Fibroblast of mammary gland (primary cell): ENCODE results near the gene GPR89A.
"Not testable (repeated sequence)": the region's sequence is repeated elsewhere in the genome, so short reads cannot be mapped to it uniquely, and the experiment has no call there.

Experiments
- DNase-seq: peaks from one replicate; pipeline ENCODE4 v3.0.0-alpha.2; 2010; ENCODE audit warnings: low read depth
- H3K4me3 ChIP-seq: 2 replicates; pipeline ENCODE4 v1.5.1; 2011; ENCODE audit warnings: low read depth, mild to moderate bottlenecking, low read length, moderate library complexity; ENCODE audit not compliant: control insufficient read depth
- TF ChIP-seq, protein P1 (sequence below): conservative IDR thresholded peaks from 2 replicates; pipeline ENCODE4 v1.5.1; 2011; ENCODE audit warnings: low read depth, low read length, inconsistent platforms; ENCODE audit not compliant: control insufficient read depth, insufficient read depth

GPR89A gene

DNA sequence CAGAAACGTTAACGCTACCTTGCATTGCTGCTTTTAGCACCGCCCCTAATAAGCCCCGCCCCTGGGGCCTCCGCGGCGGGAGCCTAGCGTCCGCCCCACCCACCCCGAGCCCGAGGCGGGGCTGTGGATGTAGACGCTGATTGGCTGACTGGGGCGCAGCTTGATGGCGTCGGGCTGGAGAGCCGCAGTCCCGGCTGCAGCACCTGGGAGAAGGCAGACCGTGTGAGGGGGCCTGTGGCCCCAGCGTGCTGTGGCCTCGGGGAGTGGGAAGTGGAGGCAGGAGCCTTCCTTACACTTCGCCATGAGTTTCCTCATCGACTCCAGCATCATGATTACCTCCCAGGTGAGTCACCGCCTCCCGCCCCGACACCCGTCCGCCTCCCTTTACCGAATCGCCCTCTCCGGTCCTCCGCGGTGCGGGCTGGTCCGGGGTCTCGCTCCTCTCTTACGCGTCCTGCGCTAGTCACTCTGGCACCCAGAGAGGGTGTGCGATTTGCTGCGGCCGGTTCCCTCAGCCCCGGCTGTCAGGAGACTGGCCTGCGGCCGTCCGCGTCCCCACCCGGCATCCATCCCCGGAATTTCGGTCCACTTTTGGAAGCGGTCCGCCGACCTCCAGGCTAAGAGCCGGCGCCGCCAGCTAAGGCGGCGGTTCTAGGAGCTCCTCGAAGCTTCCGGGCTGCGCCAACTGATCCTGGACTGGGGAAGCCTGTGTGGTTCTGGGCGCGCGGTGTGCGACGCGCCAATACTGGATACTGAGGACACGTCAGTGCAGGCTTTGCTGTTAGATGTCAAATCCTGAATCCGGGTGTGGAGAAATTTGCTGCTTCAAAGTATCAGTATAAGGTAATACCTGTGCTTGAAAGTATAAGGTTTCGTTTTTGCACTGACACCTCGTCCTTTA is at the start of gene GPR89A:
GPR89A (plus strand) TSS at position 156 of the 901 bp plus-strand sequence; CDS start at position 302, 146 bp downstream.
- peak; percentile 85 for DNase-seq

DNA sequence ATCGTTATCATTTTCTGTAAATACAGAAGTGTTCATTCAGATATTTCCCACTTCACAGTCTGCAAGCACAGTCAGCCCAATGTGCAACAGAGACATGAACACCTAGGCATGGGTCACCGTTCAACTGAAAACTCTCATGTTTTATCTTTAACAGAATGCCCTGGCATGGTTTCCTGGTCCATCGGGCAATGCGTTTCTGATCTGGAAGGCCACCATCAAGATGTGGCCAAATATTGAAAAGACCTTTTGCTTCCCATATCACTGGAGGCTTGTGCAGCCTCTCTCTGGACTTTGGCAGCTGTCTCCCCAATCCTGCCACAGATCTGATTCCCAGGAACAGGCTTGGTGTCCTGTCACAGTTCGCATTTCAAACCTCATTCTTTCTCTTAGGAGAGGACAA is 21.0 kb upstream of the GPR89A start:
- not testable (repeated sequence) for H3K4me3 ChIP-seq, DNase-seq

More for the DNA sequence above, at the start of gene GPR89A:
- peak within 1 kb of the TSS; percentile 75 for H3K4me3 ChIP-seq

DNA sequence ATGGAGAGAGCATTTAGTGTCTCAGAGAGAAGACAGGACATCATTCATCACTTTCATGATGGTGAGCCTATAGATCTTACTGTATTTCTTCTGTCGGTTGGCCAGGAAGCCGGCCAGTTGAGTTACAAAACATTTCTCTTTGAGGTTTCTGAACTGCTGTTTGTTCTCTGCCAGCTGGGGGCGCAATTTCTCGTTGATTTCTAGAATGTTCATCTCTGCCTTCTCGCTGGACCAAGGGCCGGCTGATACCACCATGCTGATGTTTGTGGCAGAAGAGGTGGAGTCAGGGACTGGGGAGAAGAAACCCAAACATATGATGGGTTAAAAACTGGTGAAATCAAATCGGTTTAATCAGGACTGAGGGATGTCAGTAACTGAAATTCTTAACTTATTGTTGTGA is 17.0 kb upstream of the GPR89A start:
- H3K4me3 ChIP-seq, DNase-seq: not testable (repeated sequence)

DNA sequence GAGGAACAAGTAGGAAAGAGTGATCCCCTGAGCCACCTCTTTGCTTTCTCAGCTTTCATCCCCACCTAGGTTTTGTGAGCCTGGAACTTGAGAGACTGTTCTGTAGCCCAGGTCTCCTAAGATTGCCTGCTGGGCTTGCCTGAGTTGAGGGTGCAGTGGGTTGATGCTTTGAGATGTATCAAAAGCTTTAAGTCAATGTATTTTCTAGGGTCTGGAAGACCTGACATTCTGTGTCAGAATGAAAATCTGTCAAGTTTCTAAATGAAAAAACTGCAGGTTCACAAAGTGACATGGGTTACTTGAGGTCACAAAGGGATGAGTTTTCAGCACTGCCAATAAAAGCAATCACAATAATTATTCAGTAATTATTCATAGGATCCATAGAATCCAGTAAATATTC is 15.4 kb upstream of the GPR89A start:
- H3K4me3 ChIP-seq, DNase-seq: not testable (repeated sequence)

DNA sequence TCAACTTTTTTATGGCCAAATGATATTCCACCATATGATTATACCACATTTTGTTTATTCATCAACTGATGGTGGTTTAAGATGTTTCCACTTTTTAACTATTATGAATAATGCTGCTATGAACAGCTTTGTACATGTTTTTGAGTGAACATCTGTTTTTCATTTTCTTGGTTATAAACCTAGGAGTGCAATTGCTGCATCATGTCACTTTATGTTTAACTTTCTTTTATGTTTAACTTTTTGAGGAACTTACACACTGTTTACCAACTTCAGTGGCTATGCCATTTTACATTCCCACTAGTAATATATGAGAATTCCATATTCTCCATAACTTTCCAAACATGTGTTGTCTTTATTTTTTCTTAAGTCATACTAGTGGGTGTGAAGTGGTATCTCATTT is 12.4 kb upstream of the GPR89A start:
- DNase-seq, result peak; percentile 43
- not testable (repeated sequence) for H3K4me3 ChIP-seq

DNA sequence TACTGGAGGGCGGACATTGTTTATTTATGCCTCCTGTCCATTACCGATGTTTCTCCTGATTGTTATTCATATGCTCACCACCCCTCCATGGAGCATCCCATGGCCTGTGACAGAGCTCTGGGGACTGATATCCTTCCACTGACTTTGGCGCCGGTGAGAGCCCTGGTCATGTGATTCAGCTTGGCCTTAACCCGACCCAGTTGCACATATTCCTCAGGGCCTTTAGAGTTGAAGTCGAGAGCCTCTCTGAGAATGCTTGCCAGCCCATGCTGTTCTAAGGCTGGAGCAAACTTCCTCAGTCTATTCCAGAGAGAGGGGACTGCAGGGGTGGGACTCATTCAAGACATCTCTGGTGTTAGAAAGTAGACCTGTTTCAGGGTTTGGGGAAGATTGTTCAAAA is 11.6 kb upstream of the GPR89A start:
- not testable (repeated sequence) for H3K4me3 ChIP-seq, DNase-seq

DNA sequence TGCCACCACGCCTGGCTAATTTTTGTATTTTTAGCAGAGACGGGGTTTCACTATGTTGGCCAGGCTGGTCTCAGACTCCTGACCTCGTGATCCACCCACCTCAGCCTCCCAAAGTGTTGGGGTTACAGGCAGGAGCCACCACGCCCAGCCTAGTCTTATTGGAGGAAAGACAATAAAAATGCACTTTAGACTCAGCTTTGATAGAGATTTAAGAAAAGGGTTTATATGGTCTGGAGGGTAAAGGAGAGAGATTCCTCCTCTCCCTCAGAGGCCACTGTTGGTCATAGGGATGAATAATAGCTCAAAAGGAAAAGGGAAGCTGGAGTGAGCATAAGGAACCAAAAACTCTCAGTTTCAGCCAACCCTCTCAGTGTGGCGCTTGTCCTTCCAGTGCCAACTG is 8.4 kb upstream of the GPR89A start:
- not testable (repeated sequence) for H3K4me3 ChIP-seq, DNase-seq

DNA sequence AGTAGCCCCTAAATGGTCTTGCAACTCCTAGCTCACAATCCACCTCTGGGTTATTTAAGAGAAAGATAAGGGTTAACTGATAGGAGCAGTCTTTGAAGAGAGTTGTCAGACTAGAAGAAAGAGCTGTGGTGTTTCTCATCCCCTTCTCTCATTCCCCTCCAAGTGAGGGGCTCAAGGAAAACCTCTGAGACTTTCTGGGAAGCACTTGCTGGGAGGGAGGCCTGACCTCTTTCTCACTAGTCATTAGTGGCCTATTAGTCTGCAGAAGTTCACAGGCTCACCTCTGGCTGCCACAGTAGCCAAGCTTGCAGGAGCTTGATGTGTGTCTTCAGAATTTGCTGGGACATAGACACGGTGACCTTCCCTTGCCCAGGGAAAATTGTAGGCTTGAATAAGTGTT is 6.2 kb upstream of the GPR89A start:
- H3K4me3 ChIP-seq, result no peak overlapping the region
- TF ChIP-seq, protein P1, sequence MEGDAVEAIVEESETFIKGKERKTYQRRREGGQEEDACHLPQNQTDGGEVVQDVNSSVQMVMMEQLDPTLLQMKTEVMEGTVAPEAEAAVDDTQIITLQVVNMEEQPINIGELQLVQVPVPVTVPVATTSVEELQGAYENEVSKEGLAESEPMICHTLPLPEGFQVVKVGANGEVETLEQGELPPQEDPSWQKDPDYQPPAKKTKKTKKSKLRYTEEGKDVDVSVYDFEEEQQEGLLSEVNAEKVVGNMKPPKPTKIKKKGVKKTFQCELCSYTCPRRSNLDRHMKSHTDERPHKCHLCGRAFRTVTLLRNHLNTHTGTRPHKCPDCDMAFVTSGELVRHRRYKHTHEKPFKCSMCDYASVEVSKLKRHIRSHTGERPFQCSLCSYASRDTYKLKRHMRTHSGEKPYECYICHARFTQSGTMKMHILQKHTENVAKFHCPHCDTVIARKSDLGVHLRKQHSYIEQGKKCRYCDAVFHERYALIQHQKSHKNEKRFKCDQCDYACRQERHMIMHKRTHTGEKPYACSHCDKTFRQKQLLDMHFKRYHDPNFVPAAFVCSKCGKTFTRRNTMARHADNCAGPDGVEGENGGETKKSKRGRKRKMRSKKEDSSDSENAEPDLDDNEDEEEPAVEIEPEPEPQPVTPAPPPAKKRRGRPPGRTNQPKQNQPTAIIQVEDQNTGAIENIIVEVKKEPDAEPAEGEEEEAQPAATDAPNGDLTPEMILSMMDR, result no peak
- DNase-seq, result no peak

DNA sequence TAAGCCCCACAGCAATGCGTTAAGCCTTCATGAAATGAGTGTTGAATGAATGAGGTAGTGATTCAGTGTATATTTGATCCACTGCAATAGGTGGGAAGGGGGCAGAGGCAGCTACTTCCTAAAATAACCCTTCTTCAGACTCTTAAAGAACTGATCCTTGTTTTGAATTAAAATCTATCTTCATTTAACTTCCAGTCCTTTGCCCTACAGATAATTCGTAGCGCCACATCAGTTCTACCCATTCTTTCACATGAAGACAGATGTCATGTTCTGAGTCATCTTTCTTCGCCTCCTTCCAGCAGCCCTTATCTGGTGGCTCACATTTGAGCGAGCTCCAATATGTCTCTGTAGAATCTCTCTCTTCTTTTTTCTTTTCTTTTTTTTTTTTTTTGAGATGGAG is 948 bp upstream of the GPR89A start:
- not testable (repeated sequence) for DNase-seq, H3K4me3 ChIP-seq

DNA sequence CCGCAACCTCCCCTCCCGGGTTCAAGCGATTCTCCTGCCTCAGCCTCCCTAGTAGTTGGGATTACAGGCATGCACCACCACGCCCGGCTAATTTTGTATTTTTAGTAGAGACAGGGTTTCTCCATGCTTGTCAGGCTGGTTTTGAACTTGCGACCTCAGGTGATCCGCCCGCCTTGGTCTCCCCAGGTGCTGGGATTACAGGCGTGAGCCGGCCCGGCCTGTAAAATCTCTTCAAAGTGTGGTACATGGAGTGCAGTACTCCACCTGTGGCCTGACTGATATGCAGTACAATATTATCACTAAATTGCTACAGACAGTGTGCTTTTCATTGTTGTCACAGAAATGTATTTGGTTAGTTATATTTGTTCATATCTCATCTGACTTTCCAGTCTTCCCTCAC is 499 bp upstream of the GPR89A start:
- DNase-seq, result not testable (repeated sequence)

DNA sequence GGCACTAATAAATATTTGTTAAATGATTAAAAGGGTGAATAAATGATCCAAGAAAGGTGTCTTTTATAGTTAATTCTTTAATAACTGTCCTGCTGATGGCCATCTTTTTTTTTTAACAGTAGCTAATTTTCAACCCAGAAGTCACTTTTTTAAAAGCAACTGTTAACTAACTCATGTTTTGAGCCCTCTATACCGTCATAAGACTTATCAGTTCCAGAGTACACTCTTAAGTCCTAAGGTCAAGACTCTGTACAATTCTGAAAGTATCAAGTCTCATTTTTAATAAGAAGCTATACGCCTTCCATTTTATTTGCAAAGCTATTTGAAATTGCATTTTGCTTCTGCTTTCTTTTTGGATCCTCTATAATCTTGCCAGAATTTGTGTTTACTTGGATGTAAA is 3.0 kb downstream of the GPR89A start:
- not testable (repeated sequence) for H3K4me3 ChIP-seq, DNase-seq

More for the DNA sequence above, 499 bp upstream of the GPR89A start:
- not testable (repeated sequence) for H3K4me3 ChIP-seq

DNA sequence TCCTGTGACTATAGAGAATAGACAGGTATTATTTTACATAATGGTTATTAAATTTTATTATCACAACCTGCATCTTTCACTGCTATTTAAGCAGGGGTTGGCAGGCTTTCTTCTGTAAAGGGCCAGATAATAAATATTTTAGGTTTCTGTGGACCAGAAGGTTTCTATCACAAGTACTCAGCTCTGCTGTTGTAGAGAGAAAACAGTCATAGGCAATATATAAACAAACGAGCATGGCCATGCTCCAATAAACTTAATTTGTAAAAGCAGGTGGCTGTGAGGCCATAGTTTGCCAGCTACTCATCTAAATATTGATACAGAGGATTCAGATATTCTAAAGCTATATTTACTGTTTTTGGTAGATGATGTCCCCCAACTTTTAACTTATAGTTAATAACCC is 12.3 kb downstream of the GPR89A start:
- not testable (repeated sequence) for DNase-seq, H3K4me3 ChIP-seq

DNA sequence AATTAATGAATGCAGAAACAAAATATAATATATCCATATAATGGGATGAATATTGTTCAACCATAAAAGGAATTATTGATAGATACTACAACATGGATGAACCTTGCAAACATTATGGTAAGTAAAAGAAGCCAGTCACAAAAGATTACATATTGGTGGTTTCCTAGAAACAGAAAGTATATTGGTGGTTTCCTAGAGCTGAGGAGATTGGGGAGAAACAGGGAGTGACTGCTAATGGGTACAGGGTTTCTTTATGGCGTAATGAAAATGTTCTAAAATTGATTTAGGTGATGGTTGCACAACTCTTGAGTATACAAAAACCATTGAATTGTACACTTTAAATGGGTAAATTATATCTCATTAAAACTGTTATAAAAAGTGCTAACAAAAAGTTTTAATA is 14.4 kb downstream of the GPR89A start:
- not testable (repeated sequence) for DNase-seq, H3K4me3 ChIP-seq

DNA sequence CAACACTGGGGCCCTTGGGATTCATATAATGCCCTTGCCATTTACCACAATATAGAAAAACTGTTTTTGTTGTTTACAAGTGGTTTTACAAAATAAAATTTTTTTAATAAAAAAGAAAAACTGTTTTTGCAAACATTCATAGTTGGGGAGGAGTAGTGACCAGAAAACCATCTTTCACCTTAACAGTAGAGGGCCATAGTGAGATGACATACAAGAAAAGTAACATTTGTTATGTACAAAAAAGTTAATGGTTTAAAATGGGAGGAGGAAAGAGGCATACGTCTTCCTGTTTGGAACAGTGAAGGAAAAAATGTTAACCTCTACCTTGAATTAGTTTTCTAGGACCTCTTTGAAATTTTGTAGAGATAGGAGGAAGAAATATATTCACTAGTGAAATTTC is 28.4 kb downstream of the GPR89A start:
- not testable (repeated sequence) for DNase-seq, H3K4me3 ChIP-seq

DNA sequence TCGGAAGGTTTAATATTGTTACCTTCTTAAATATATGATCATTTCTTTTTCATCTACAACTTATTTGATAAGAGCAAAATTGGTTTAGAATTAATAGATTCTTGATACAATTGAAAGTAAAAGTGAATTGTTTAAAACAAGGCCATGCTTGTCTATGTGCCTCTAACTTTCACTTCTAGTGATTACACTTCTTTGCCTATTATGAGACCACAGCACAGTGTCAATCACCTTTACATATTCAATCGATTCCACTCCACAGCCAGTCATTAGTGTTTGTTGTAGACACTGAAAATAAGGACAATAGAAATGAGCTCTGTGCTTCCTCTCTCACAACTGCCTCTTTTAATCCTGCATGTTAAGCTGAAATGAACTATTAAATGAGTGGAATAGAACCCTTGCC is 34.1 kb downstream of the GPR89A start:
- not testable (repeated sequence) for H3K4me3 ChIP-seq, DNase-seq

DNA sequence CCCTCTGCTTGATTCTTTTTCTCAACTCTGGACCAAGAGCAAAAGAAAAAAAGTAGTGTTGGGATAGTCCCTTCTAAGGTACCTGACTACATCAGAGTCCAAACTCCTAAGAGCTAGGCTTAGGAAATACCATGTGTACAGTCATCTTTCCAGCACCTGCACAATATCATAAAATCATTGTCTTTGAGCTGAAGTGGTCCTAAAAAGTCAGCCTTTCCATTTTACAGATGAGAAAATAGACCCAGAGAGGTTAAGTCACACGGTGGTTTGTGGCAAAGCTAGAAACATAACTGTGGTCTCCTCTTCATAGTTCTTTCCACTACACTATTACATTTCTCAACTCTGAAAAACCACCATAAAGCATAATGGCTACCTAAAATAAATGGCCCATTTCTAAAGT is 36.2 kb downstream of the GPR89A start:
- H3K4me3 ChIP-seq, DNase-seq: not testable (repeated sequence)

DNA sequence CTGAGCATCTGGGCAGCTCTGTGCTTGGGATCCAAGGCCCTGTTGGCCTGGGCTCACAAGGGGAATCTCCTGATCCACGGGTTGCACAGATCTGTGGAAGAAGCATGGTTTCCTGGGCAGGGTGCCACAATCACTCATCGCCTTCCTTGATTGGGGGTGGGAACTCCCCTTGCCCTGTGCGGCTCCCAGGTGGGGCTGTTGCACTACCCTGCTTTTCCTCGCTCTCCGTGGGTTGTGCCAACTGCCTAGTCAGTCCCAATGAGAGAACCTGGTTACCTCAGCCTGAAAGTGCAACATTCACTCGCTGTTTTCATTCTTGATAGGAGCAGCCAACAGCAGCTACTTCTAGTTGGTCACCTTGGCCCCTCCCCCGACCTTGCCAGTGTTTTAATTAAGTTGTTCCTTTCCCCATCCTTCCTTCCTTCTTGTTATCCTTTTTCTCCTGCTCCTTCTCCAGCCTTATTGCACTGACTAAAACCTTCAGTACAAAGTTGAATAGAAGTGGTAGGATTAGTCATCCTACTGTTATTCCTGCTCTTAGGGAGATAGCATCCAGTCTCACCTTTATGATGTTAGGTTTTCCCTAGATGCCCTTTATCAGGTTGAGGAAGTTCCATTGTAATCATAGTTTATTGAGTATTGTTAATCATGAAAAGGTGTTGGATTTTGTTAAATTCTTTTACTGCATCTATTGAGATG is 48.6 kb downstream of the GPR89A start:
- DNase-seq, result not testable (repeated sequence)

DNA sequence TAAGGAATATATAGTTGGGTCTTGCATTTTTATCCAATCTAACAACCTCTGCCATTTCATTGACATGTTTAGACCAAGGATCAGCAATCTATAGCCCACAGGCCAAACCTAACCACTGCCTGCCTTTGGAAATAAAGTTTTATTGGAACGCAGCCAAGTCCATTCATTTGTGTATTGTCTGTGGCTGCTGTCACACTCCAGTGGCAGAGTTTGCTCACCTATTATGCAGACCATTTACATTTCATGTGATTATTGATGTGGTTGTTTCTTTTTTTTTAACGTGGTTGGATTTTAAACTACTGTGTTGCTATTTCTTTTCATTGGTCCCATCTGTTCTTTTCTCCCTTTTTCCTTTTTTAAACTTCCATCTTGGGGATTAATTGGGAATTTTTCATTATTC is 54.7 kb downstream of the GPR89A start:
- H3K4me3 ChIP-seq, DNase-seq: not testable (repeated sequence)

More for the DNA sequence above, 48.6 kb downstream of the GPR89A start:
- not testable (repeated sequence) for H3K4me3 ChIP-seq
